Right lung (tissue), 5 donors: Measurements from ENCODE around the gene NR2F1-AS1. TPM values are rescaled to one million over a fixed set of nuclear protein-coding genes. Genes with fewer than 3 reads are reported as not detected.
A peak's percentile ranks its signal among the peaks of the same experiment; 100 is the strongest.

Experiments
- DNase-seq, 2 donors: peaks; one replicate each; pipeline ENCODE4 v3.0.0-alpha.2; 2013
- polyA plus RNA-seq, 5 donors: library from polyadenylated mRNA; unstranded; fragments of 120-200 nt; gene quantifications; one replicate each; pipeline versions ENCODE4 v1.2.1 to v1.2.3, GENCODE V29; 2013; ENCODE audit warnings: inconsistent platforms in 1 of 5, low replicate concordance in 1 of 5; ENCODE audit not compliant: insufficient read length in 5 of 5, insufficient read depth in 1 of 5

The NR2F1-AS1 gene
- polyA plus RNA-seq, 5 donors: 37.7 to 62.4 (median 59.3) TPM

GRCh38 chr5:93603793-93604643, 23.0 kb upstream of the NR2F1-AS1 start:
- no peak for DNase-seq

- DNase-seq: no peak
Observed at GRCh38 chr5:93603078-93603792, 22.2 kb upstream of the NR2F1-AS1 start.

GRCh38 chr5:93602241-93603077, 21.4 kb upstream of the NR2F1-AS1 start:
- no peak for DNase-seq

- no peak for DNase-seq
Observed at GRCh38 chr5:93601802-93602155, 20.8 kb upstream of the NR2F1-AS1 start.

GRCh38 chr5:93601071-93601801, 20.2 kb upstream of the NR2F1-AS1 start:
- peak in 1 of 2 donors; percentile 76 for DNase-seq

- no peak for DNase-seq
Observed at GRCh38 chr5:93600409-93601070, 19.5 kb upstream of the NR2F1-AS1 start.

GRCh38 chr5:93599399-93600120, 18.5 kb upstream of the NR2F1-AS1 start:
- DNase-seq: no peak

- DNase-seq: no peak
Observed at GRCh38 chr5:93599001-93599379, 18.0 kb upstream of the NR2F1-AS1 start.

GRCh38 chr5:93598091-93599000, 17.3 kb upstream of the NR2F1-AS1 start:
- no peak for DNase-seq

- no peak for DNase-seq
Observed at GRCh38 chr5:93596676-93597490, 15.9 kb upstream of the NR2F1-AS1 start.

GRCh38 chr5:93596310-93596675, 15.3 kb upstream of the NR2F1-AS1 start:
- DNase-seq: no peak

GRCh38 chr5:93595420-93596147, 14.6 kb upstream of the NR2F1-AS1 start:
- no peak for DNase-seq

- peak in 1 of 2 donors; percentile 24 for DNase-seq
Observed at GRCh38 chr5:93594591-93595419, 13.8 kb upstream of the NR2F1-AS1 start.

GRCh38 chr5:93593476-93594131, 12.6 kb upstream of the NR2F1-AS1 start:
- DNase-seq: peak in 1 of 2 donors; percentile 38

- no peak for DNase-seq
Observed at GRCh38 chr5:93592883-93593282, 11.9 kb upstream of the NR2F1-AS1 start.

- no peak for DNase-seq
Observed at GRCh38 chr5:93591323-93591945, 10.4 kb upstream of the NR2F1-AS1 start.
